Activated T-cell treated with anti-CD3 and anti-CD28 coated beads for 48 hours (primary cell): ENCODE data around the gene IDI1.

Experiments
- DNase-seq: peaks from one replicate; pipeline ENCODE4 v3.0.0-alpha.2; 2020; ENCODE audit warnings: low read depth

Gene IDI1

GRCh38 chr10:992871-993270 is 56.0 kb downstream of the IDI1 start:
- no peak for DNase-seq

GRCh38 chr10:992467-992866 is 56.5 kb downstream of the IDI1 start:
- no peak for DNase-seq

- DNase-seq: no peak
Measured at GRCh38 chr10:990808-991207, 58.1 kb downstream of the IDI1 start.
